Brain microvascular endothelial cell (primary cell): Measurements from ENCODE around the gene ACMSD.
A peak's percentile ranks its signal among the peaks of the same experiment; 100 is the strongest.
"Not testable (repeated sequence)": the region's sequence is repeated elsewhere in the genome, so short reads cannot be mapped to it uniquely, and the experiment has no call there.

Source experiments
- DNase-seq: peaks from one replicate; pipeline ENCODE4 v3.0.0-alpha.2; 2020
- H3K27ac ChIP-seq: fragments of 250-450 bp; sonication (Bioruptor Pico); 2 replicates; pipeline ENCODE4 v1.5.1; 2020; ENCODE audit warnings: mild to moderate bottlenecking, moderate library complexity
- H3K27me3 ChIP-seq: fragments of 250-450 bp; sonication (Bioruptor Pico); replicated peaks from 2 replicates; pipeline ENCODE4 v1.5.1; 2020; ENCODE audit warnings: mild to moderate bottlenecking
- H3K36me3 ChIP-seq: fragments of 250-450 bp; sonication (Bioruptor Pico); replicated peaks from 2 replicates; pipeline ENCODE4 v1.5.1; 2020; ENCODE audit warnings: mild to moderate bottlenecking
- H3K4me3 ChIP-seq: 2 replicates; pipeline ENCODE4 v1.5.1; 2011; ENCODE audit warnings: low read depth, mild to moderate bottlenecking, control low read depth, low read length, moderate library complexity
- CTCF ChIP-seq: IDR thresholded peaks from 2 replicates; pipeline ENCODE4 v1.5.1; 2011; ENCODE audit warnings: low read depth, mild to moderate bottlenecking, moderate library complexity, low read length, control low read depth, inconsistent platforms; ENCODE audit errors: missing control alignments
- in situ Hi-C: cut with HindIII; loops from 2 replicates; pipeline ENCODE4 v1.10.0; 2017; ENCODE audit warnings: low sequenced_read_pairs, low pct_ligation_motif_present

The ACMSD gene

GRCh38 chr2:134842930-134843490, 4.6 kb downstream of the ACMSD start:
- no peaks in the 10 kb centered on the region for H3K36me3 ChIP-seq
- H3K27ac ChIP-seq: no peak overlapping the region
- H3K27me3 ChIP-seq: no peaks in the 10 kb centered on the region
- no peak for TF ChIP-seq CTCF
- no peak for DNase-seq
- in situ Hi-C loops: no loop called here
- no peak overlapping the region for H3K4me3 ChIP-seq

GRCh38 chr2:134843968-134844367, 5.6 kb downstream of the ACMSD start:
- no peak for TF ChIP-seq CTCF
- Histone ChIP-seq H3K4me3 (no peak overlapping the region), H3K27me3 (no peaks in the 10 kb centered on the region), H3K36me3 (no peaks in the 10 kb centered on the region), H3K27ac (no peak overlapping the region)
- DNase-seq: no peak
- in situ Hi-C loops: no loop called here

- in situ Hi-C loops: no loop called here
- no peak for DNase-seq
- H3K27me3 ChIP-seq: no peaks in the 10 kb centered on the region
- no peak overlapping the region for H3K27ac ChIP-seq
- no peak overlapping the region for H3K4me3 ChIP-seq
- no peaks in the 10 kb centered on the region for H3K36me3 ChIP-seq
- no peak for TF ChIP-seq CTCF
These were observed 6.6 kb downstream of the ACMSD start for GRCh38 chr2:134845028-134845427.

- TF ChIP-seq CTCF: no peak
- Histone ChIP-seq H3K27ac (no peak overlapping the region), H3K27me3 (no peaks in the 10 kb centered on the region), H3K36me3 (no peaks in the 10 kb centered on the region), H3K4me3 (no peak overlapping the region)
- in situ Hi-C loops: no loop called here
- DNase-seq: peak; percentile 53
These were observed 7.3 kb downstream of the ACMSD start for GRCh38 chr2:134845719-134846118.

- DNase-seq: no peak
- TF ChIP-seq CTCF: no peak
- no peaks in the 10 kb centered on the region for H3K27me3 ChIP-seq
- no peak overlapping the region for H3K4me3 ChIP-seq
- H3K27ac ChIP-seq: no peak overlapping the region
- in situ Hi-C loops: no loop called here
- H3K36me3 ChIP-seq: no peaks in the 10 kb centered on the region
These were observed 7.8 kb downstream of the ACMSD start for GRCh38 chr2:134846213-134846612.

- H3K4me3 ChIP-seq, H3K36me3 ChIP-seq, H3K27me3 ChIP-seq, H3K27ac ChIP-seq, in situ Hi-C loops, DNase-seq: not testable (repeated sequence)
These were observed 9.2 kb downstream of the ACMSD start for GRCh38 chr2:134847582-134847981.
